DMS79 (cell line): ENCODE data around the gene KIF16B.
"Not testable (repeated sequence)": the region's sequence is repeated elsewhere in the genome, so short reads cannot be mapped to it uniquely, and the experiment has no call there.

Source experiments
- DNase-seq: peaks from one replicate; lab custom pipeline; 2025; lab: John Stamatoyannopoulos, UW

The KIF16B gene

GRCh38 chr20:16573001-16573965, at the start of gene KIF16B:
KIF16B (minus strand) TSS chr20:16573448; CDS start chr20:16573275, 173 bp downstream.
- peak; percentile 44 for DNase-seq

GRCh38 chr20:16622501-16622900, 49.3 kb upstream of the KIF16B start:
- DNase-seq, result no peak

GRCh38 chr20:16621435-16622141, 48.3 kb upstream of the KIF16B start:
- no peak for DNase-seq

GRCh38 chr20:16620961-16621360, 47.7 kb upstream of the KIF16B start:
- DNase-seq, result no peak

GRCh38 chr20:16619953-16620352, 46.7 kb upstream of the KIF16B start:
- no peak for DNase-seq

GRCh38 chr20:16617056-16617455, 43.8 kb upstream of the KIF16B start:
- no peak for DNase-seq

GRCh38 chr20:16616317-16616716, 43.1 kb upstream of the KIF16B start:
- no peak for DNase-seq

GRCh38 chr20:16615199-16615598, 42.0 kb upstream of the KIF16B start:
- DNase-seq, result no peak

- DNase-seq, result no peak
These were observed 40.7 kb upstream of the KIF16B start for GRCh38 chr20:16613954-16614353.

GRCh38 chr20:16612706-16613105, 39.5 kb upstream of the KIF16B start:
- DNase-seq, result no peak

GRCh38 chr20:16611817-16612216, 38.6 kb upstream of the KIF16B start:
- DNase-seq, result no peak

- DNase-seq, result no peak
These were observed 35.8 kb upstream of the KIF16B start for GRCh38 chr20:16609066-16609465.

- no peak for DNase-seq
These were observed 35.0 kb upstream of the KIF16B start for GRCh38 chr20:16608277-16608650.

GRCh38 chr20:16607364-16608276, 34.4 kb upstream of the KIF16B start:
- DNase-seq, result no peak

- DNase-seq, result no peak
These were observed 33.3 kb upstream of the KIF16B start for GRCh38 chr20:16606468-16607070.

- DNase-seq, result no peak
These were observed 27.8 kb upstream of the KIF16B start for GRCh38 chr20:16601047-16601446.

- no peak for DNase-seq
These were observed 26.0 kb upstream of the KIF16B start for GRCh38 chr20:16599257-16599656.

GRCh38 chr20:16596991-16597390, 23.7 kb upstream of the KIF16B start:
- no peak for DNase-seq

GRCh38 chr20:16596404-16596803, 23.2 kb upstream of the KIF16B start:
- not testable (repeated sequence) for DNase-seq

- DNase-seq, result no peak
These were observed 22.1 kb upstream of the KIF16B start for GRCh38 chr20:16595376-16595775.

- DNase-seq, result no peak
These were observed 16.9 kb upstream of the KIF16B start for GRCh38 chr20:16590041-16590633.
